Coronary artery (tissue), 2 donors: ENCODE results near the gene ZFYVE16.
"Not testable (repeated sequence)": the region's sequence is repeated elsewhere in the genome, so short reads cannot be mapped to it uniquely, and the experiment has no call there.

Experiments used
- DNase-seq: peaks from one replicate; pipeline ENCODE4 v3.0.0-alpha.2; 2017; ENCODE audit warnings: low spot score
- H3K27ac ChIP-seq, 2 donors: fragments of 200-600 bp; sonication (generic); one replicate each; pipeline ENCODE4 v1.5.1; 2016 to 2019
- H3K4me3 ChIP-seq: fragments of 200-600 bp; sonication (generic); 2 replicates; pipeline ENCODE4 v1.5.1; 2016; ENCODE audit warnings: mild to moderate bottlenecking, moderate library complexity
- TF ChIP-seq, protein P1 (sequence below): fragments of 200-600 bp; sonication (generic); IDR thresholded peaks from one replicate; pipeline ENCODE4 v1.5.1; 2019; ENCODE audit warnings: antibody characterized with exemption

ZFYVE16 gene

DNA sequence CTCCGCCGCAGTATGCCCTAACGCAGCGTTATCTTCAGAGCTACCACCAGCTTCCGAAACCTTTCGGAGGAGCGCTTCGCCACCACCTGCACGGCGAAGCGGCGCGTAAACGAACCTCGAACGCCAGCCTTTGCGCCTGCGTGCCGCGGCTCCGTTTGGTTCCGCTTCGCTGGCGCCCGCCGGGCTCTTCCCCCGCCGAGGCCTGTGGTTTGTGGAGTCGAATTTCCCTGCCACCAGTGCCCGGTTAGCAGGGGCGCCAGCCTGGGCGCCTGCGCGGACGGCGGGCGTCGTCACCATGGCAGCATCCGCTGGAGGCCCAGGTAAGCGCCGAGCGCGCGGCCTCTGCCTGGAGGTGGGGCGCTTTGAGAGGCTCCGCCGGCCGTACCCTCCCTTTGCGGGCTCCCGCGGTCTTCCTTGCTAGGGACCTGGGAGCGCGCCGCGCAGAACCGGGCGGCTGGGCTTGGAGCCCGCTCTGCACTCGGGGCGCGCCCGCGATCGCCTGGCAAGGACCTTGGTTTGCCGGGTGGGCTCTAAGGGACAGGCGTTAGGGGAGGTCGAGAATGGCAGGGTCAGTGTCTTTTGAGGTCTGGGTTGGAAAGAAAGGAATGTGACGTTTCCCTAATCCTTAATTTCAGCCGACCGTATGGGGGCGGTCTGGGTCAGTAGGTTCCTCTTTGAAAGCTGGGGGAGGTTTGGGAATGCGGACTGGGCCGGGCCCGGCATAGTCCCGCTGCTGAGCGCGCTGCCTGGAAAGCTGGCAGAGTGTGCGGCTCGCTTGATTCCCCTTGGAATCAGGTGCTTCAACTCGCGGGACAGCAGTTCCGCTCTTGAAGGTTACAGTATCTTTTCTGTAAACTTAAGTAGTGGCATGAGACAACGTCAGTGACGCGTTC is 80.2 kb downstream of the ZFYVE16 start, which contains the start of gene FAM151B:
Gene FAM151B (plus strand): TSS at position 272 of the 893 bp plus-strand sequence. CDS start 24 bp downstream, at position 296.
- peak within 1 kb of the TSS; percentile 77 for H3K4me3 ChIP-seq
- peak within 1 kb of the TSS; percentile 69 to 71 for H3K27ac ChIP-seq
- DNase-seq: peak; percentile 86
- TF ChIP-seq, protein P1, sequence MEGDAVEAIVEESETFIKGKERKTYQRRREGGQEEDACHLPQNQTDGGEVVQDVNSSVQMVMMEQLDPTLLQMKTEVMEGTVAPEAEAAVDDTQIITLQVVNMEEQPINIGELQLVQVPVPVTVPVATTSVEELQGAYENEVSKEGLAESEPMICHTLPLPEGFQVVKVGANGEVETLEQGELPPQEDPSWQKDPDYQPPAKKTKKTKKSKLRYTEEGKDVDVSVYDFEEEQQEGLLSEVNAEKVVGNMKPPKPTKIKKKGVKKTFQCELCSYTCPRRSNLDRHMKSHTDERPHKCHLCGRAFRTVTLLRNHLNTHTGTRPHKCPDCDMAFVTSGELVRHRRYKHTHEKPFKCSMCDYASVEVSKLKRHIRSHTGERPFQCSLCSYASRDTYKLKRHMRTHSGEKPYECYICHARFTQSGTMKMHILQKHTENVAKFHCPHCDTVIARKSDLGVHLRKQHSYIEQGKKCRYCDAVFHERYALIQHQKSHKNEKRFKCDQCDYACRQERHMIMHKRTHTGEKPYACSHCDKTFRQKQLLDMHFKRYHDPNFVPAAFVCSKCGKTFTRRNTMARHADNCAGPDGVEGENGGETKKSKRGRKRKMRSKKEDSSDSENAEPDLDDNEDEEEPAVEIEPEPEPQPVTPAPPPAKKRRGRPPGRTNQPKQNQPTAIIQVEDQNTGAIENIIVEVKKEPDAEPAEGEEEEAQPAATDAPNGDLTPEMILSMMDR: no peak

GRCh38 chr5:80491296-80491695 is 83.4 kb downstream of the ZFYVE16 start:
- TF ChIP-seq, protein P1: no peak
- no peak overlapping the region for H3K27ac ChIP-seq
- no peak overlapping the region for H3K4me3 ChIP-seq
- no peak for DNase-seq

DNA sequence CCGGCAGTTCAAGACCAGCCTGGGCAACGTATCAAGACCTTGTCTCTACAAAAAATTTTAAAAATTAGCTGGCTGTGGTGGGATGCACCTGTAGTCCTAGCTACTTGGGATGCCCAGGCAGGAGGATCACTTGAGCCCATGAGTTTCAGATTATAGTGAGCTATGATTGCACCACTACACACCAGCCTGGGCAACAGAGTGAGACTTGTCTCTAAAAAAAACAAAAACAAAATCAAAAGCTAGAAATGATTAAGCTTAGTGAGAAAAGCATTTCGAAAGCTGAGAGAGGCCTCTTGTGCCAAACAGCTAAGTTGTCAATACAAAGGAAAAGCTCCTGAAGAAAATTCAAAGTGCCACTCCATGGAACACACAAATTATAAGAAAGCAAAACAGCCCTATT is 84.9 kb downstream of the ZFYVE16 start:
- TF ChIP-seq, protein P1: no peak
- Histone ChIP-seq H3K4me3 (no peak overlapping the region), H3K27ac (no peak overlapping the region)
- DNase-seq: no peak

GRCh38 chr5:80493443-80493842 is 85.6 kb downstream of the ZFYVE16 start:
- H3K27ac ChIP-seq, DNase-seq, H3K4me3 ChIP-seq: not testable (repeated sequence)

DNA sequence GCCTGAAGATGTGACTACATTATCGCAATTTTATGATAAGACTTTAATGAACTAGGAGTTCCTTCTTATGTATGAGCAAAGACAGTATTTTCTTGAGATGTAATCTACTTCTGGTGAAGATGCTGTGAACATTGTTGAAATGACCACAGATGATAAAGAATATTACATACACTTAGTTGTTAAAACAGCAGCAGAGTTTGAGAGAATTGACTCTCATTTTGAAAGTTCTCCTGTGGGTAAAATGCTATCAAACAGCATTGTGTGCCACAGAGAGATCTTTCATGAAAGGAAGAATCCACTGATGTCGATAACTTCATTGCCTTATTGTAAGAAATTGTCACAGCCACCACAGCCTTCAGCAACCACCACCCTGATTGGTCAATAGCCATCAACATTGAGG is 88.0 kb downstream of the ZFYVE16 start:
- Histone ChIP-seq H3K27ac (no peak overlapping the region), H3K4me3 (no peak overlapping the region)
- DNase-seq: no peak
- TF ChIP-seq, protein P1: no peak

DNA sequence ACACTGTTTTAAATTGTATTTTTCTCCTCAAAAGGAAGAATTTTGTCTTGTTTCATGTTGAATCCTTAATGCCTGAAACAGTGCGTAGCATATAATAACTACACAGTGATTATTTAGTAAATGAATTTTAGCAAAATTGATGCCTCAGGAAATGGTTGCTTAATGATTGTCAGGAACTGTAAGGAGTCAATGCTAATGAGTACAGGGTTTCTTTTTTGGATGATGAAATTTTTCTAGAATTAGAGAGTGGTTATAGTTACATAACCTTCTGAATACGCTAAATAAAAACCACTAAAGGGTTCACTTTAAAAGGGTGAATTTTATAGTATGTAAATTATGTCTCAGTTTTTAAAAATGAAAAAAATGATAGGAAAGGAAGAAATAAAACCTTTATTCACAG is 94.9 kb downstream of the ZFYVE16 start:
- H3K27ac ChIP-seq: no peak overlapping the region
- DNase-seq: no peak
- H3K4me3 ChIP-seq: no peak overlapping the region
- TF ChIP-seq, protein P1: no peak

DNA sequence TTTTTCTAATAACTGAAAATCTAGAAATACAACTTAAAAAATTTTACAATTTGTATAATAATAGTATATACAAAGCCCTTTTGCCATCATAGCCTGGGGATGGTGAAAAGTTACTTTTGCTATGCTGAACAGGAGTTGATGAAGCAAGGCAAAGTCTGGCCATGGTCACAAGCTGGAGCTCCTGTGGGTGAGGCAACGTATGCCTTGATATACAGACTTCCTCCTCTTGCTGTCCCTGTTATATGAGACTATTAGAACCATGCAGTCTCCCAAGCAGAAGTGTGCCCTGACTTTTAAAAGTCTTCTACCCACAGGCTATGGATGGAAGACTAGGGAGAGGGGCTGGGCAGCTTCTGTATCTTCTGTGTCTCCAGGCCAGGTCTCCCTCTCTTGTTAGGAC is 95.8 kb downstream of the ZFYVE16 start:
- TF ChIP-seq, protein P1: no peak
- no peak for DNase-seq
- no peak overlapping the region for H3K4me3 ChIP-seq
- H3K27ac ChIP-seq: no peak overlapping the region
